HG02973 (cell line): ENCODE results near the gene IL1R1.

Experiments used
- ATAC-seq: cut with Tn5 transposase; IDR thresholded peaks from one replicate; pipeline ENCODE4 v1.9.1; 2021; ENCODE audit warnings: moderate library complexity; ENCODE audit not compliant: unreplicated experiment

IL1R1 gene

GRCh38 chr2:102137138-102137537 lies 5.4 kb upstream of the IL1R1 start:
- no peak for ATAC-seq

- no peak for ATAC-seq
Measured at GRCh38 chr2:102138331-102138730, 4.2 kb upstream of the IL1R1 start.

DNA sequence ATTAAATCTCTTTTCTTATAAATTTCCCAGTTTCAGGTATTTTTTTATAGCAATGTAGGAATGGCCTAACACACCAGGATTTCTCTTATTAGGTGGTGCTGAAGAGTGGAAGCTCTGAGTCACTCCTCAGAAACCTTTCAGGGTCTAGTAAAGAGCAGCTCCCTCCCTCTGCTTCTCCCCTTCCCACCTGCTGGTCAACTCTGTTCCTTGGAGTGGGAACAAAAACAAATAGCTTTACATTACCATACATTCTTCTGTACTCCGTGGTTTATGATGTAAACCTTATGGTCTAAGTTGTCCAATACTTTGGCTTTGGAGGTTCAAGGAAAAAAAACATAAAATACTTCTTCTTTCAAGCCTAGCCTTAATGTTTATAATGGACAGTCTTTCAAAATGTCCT lies 2.7 kb upstream of the IL1R1 start:
- ATAC-seq, result no peak

DNA sequence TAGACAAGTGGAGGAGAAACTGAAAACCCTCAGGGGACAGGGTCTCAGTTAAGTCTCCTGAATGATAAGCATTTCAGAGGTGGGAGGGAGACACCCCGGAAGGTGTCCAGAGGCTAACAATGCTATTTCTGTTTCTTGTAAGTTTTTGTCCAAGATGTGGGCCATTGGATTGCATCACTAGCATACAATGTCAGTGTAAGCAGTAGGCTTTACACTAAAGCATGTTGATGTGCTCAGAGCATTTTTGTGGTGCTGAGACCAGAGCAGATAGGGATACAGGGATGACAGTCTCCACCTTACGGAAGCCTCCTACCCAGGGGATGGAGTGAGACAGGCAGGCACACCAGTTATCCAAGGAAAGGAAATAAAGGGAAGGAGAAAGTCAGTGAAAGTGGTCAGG lies 2.2 kb upstream of the IL1R1 start:
- no peak for ATAC-seq

DNA sequence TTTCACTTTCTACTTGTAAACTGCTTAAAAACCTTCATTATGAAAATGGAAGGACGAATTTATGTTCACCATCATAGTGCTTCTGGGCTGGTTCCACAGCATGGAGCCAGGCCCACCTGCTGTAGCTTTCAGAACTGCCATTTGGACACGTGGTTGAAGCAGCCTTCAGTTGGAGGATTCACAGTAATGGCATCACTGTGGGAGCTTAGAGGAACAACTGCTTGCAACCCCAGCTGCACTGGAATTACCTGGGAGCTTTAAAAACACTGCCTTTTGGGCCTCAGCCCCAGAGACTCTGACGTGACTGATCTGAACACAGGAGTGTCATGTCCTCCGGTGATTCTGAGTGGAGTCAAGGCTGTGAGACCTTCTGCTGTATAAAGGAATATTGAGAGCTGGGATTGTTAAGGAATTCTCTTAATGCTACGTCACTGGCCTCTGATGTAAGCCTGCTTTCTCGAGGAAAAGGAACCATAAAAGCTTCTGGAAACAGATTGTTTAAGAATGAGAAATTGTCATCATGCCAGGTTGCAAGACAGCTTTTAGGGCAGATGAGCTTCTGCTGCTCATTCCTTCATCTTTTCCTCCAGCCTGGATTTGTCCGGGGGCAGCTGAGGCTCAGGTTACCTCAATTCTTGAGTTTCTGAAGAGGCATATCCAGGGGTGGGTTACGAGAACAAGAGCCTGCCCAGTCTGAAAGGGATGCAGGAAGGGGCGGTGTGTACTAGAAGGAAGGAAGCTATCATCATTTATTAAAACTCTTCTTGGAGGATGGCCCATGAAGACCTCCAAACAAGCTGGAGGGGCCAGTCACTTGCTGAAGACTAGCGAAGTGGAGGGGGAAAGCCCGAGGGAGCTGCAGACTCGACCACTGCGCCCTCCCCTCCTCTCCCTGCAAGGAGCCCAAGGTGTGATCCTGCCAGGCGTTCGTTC lies 1.3 kb upstream of the IL1R1 start:
- ATAC-seq, result no peak

- ATAC-seq, result no peak
Measured at GRCh38 chr2:102142829-102143449, 393 bp downstream of the IL1R1 start.

- ATAC-seq, result no peak
Measured at GRCh38 chr2:102143450-102143985, 972 bp downstream of the IL1R1 start.

DNA sequence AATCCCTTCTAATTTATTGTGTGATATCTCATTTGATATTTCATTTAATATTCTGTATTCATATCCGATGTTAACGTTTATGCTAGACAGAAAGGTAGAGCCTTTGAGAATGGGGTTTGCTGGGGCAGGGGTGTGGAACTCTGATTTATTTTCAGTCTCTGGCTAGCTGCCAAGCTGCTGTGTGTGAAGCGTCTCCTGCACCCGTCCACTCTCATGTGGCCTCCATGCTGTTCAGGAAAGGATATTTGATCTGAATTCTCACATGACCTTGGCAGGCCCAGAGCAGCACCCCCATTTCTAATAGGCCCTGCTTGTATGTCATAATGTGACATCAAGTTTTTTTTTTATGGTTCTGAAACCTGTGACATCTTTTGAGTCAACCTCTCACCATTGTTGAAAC lies 1.6 kb downstream of the IL1R1 start:
- ATAC-seq, result no peak

DNA sequence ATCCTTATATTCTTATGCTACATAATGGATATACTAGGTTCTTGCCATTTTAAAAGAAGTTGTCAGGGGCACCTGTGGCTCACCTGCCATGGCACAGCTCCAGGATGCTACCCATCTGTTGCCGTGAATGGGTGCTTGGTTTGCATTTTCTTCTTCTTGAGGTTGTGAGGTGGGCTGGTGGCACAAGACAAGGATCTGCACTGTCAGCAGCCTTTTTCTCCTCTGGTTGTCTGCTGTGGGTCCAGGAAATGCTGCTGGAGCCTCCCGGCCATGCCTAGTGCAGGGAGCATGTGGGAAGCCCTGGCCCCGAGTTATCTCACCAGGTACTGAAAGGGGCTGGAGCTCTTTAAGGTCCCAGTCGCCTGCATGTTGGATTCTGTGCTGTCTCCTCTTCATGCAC lies 2.6 kb downstream of the IL1R1 start:
- ATAC-seq, result no peak

DNA sequence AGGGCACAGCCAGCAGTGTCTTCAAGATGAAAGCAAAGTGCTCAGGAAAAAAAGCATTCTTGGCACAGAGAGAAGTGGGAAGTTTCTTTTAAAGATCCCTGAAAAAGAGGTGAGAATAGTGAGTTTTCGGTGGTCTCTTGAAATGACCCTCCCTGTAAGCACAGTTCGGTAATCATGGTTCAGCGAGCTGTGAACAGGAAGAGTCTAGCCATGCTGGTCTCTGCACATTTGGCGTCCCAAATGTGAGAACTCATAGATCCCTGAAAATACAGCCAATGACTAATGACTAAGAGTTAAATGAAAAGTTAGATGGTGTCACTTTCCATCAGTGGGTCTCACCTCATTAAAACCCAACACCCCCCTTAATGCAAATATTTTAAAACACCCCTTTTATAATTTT lies 3.4 kb downstream of the IL1R1 start:
- ATAC-seq, result no peak

- ATAC-seq, result no peak
Measured at GRCh38 chr2:102147935-102148334, 5.4 kb downstream of the IL1R1 start.

DNA sequence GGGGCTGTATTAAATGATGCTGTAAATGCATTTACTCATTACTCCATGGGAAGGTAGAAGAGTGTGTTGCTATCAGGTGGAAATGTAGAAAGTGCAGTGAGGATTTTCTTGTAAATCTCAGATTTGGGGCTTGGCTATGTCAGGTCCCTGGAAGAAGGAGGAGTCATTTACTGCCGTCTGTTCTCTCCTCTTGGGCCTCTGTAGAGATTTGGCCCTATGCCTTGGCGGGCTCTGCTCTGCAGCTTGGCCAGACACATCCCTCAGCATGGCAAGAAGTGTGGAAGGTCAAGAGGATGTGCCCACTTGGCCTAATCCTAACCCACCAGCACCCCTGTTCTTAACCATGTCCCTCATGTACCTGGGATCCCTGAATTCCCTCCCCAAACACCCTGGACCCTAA lies 6.7 kb downstream of the IL1R1 start:
- no peak for ATAC-seq

DNA sequence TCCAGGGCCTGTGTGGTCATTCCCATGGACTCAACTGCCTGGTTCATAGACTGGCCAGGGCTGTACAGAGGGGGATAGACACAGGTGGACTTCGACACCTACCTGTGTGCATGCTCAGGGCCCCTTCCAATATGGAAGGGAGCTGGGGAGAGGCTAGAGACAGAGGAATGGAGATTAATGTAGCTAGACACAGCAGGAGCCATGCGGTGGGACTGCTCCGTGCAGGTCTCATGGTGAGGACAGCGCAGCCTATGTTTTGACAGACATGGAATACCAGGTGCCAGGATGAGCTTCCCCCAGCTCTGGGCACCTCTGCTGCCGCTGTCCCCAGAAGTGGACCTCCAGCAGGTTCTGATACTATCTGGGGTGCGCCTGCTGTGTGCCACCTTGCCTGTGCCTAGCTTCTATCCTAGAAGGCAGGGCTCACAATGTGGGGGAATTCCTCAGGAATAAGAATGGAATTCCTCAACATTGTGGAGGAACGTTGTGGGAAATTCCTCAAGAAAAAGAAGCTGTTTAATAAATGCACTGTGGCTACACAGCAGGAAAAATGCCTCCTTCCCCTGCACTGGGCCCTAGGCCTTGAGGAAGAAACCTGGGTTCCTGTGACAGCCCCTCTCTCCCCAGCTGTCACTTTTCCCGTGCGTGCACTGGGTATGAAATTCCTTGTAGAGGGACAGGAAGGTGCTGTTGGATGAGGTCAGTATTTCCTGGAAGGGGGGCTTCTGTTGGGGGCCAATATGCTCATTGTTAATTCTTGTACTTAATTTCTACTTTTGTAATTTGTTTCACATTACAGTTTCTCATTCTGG lies 7.3 kb downstream of the IL1R1 start:
- no peak for ATAC-seq

DNA sequence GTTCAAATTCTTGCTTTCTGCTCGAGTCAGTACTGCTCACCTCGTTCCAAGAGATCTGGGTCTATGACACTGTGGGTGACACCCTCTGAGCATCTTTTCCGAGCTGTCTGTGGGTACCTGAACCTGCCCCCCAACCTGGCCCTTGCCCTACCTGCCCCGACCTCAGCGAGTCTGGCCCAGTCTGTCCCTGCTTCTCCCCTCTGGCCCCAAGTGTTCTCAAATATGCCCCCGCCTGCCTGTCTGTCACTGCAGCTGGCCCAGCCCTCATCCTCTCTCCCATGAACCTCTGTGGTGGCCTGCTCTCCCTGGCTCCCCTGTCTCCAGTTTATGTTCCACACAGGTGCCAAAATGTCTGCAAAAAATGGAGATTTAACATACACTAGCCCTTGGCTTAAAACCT lies 11.8 kb downstream of the IL1R1 start:
- ATAC-seq, result no peak

DNA sequence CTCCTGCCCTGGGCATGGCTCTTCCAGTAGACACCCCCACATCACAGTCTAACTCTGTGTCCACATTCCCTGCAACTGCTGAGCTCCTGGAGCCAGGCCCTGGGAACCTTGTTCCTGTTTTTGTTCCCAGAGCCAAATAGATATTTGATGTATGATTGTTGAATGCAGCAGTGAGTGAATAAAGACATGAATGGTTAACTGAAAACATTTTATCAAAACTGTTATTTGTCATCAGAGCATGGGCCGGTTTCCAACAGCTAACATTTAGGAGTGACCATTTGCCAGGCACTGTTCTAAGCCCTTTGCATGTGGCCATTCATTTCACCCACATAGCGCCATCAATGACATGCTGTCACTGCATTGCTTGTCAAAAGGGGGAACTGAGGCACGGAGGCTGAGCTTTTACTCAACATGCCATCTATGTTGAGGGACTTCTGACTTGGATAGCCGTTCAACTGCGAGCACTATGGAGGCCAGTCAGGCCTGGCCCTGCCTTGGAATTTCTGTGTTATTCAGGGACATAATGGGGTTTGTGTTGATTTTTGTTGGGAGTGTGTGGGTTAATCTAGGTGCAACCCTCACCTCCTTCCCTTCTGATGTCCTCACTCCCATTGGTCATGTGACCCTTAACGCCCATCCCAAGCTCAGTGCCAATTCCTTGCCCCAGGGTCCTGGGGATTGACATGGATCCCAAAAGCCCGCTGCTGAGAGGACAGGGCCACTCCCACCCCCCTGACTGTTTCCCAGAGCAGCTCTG lies 12.6 kb downstream of the IL1R1 start:
- no peak for ATAC-seq

GRCh38 chr2:102155703-102156515 lies 13.4 kb downstream of the IL1R1 start:
- no peak for ATAC-seq

- no peak for ATAC-seq
Measured at GRCh38 chr2:102158011-102158755, 15.6 kb downstream of the IL1R1 start.

DNA sequence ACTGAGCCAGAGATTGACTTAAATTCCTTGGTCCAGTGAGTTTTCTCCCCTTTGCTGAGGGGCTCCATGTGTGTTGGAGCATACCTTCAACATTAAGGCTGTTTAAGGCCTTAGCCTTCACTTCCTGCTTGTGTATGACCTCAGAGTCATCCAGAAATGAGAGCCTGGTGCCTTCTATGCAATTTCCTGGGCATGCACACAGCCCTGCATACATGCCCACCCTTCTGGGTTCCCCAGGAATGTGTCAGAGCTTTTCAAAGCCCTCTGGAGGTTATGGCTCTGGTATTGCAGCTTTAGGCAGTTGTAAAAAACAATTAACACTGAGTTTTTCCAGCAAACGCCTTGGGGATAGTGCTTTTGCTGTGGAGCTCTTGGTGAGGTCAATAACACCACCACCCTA lies 16.7 kb downstream of the IL1R1 start:
- ATAC-seq, result no peak

DNA sequence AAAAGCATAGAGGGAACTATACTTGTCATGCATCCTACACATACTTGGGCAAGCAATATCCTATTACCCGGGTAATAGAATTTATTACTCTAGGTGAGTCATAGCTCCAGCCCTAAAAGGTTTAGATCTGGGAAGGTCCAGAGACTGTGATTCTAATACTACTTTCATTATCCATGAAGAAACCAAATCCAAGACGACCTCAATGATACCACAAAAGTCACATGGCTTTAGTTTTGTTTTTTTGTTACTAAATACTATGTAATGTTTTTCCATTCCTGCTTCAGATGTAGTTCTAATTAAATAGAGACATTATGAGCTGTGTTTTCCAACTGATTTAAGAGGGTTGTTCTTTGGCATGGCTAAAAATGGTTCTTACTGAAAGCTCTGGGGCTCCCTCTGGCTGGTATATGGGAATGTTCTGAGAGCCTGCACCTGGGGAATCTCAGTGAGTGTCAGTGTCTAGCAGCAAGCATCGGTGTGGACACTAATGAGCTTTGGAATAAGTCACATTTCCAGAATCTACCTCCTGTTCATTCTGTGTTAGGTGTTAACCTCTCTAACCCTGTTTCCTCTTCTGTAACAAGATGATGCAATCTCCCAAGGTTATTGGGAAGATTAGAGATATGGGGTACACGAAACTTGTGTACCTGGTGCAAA lies 23.8 kb downstream of the IL1R1 start:
- ATAC-seq, result no peak
